Measurements from ENCODE around the gene SPATA31E1.

DNA sequence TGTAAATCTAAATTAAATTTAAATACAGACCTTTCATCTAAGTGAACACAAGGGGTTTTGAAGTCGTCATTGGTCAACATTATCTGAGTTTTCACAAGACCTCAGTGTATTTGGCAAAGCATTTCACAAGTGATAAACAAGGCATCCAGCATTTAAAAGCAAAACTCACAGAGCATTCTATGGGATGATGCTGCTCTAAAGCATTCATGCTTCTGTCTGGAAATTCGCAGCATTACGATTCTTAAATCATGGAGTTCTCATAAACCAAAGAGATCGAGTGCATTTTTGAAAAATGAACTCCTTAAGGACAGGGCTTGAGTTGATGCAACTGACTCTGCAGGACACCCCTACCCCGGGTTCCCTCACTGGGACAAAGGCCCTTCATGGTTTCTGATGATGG is 46.1 kb upstream of the SPATA31E1 start:
- no peak for TF ChIP-seq RORB (CRISPR knock-in tag; IDR thresholded peaks at IDR 0.05)
- TF ChIP-seq, protein P1, sequence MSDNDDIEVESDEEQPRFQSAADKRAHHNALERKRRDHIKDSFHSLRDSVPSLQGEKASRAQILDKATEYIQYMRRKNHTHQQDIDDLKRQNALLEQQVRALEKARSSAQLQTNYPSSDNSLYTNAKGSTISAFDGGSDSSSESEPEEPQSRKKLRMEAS (CRISPR knock-in tag; IDR thresholded peaks at IDR 0.05), result no peak
- TF ChIP-seq, protein P2, sequence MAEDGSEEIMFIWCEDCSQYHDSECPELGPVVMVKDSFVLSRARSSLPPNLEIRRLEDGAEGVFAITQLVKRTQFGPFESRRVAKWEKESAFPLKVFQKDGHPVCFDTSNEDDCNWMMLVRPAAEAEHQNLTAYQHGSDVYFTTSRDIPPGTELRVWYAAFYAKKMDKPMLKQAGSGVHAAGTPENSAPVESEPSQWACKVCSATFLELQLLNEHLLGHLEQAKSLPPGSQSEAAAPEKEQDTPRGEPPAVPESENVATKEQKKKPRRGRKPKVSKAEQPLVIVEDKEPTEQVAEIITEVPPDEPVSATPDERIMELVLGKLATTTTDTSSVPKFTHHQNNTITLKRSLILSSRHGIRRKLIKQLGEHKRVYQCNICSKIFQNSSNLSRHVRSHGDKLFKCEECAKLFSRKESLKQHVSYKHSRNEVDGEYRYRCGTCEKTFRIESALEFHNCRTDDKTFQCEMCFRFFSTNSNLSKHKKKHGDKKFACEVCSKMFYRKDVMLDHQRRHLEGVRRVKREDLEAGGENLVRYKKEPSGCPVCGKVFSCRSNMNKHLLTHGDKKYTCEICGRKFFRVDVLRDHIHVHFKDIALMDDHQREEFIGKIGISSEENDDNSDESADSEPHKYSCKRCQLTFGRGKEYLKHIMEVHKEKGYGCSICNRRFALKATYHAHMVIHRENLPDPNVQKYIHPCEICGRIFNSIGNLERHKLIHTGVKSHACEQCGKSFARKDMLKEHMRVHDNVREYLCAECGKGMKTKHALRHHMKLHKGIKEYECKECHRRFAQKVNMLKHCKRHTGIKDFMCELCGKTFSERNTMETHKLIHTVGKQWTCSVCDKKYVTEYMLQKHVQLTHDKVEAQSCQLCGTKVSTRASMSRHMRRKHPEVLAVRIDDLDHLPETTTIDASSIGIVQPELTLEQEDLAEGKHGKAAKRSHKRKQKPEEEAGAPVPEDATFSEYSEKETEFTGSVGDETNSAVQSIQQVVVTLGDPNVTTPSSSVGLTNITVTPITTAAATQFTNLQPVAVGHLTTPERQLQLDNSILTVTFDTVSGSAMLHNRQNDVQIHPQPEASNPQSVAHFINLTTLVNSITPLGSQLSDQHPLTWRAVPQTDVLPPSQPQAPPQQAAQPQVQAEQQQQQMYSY (CRISPR knock-in tag; IDR thresholded peaks at IDR 0.05), result no peak
- no peak for TF ChIP-seq CREB1 (CRISPR knock-in tag; IDR thresholded peaks at IDR 0.05)
- TF ChIP-seq, protein P3, sequence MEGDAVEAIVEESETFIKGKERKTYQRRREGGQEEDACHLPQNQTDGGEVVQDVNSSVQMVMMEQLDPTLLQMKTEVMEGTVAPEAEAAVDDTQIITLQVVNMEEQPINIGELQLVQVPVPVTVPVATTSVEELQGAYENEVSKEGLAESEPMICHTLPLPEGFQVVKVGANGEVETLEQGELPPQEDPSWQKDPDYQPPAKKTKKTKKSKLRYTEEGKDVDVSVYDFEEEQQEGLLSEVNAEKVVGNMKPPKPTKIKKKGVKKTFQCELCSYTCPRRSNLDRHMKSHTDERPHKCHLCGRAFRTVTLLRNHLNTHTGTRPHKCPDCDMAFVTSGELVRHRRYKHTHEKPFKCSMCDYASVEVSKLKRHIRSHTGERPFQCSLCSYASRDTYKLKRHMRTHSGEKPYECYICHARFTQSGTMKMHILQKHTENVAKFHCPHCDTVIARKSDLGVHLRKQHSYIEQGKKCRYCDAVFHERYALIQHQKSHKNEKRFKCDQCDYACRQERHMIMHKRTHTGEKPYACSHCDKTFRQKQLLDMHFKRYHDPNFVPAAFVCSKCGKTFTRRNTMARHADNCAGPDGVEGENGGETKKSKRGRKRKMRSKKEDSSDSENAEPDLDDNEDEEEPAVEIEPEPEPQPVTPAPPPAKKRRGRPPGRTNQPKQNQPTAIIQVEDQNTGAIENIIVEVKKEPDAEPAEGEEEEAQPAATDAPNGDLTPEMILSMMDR (IDR thresholded peaks at IDR 0.05), result no peak
- no peak for TF ChIP-seq MXD4 (CRISPR knock-in tag; IDR thresholded peaks at IDR 0.05; ENCODE audit: borderline replicate concordance)
- TF ChIP-seq KAT7 (CRISPR knock-in tag; IDR thresholded peaks at IDR 0.05; ENCODE audit: borderline replicate concordance), result no peak
- TF ChIP-seq CREM (CRISPR knock-in tag; IDR thresholded peaks at IDR 0.05), result no peak
- no peak for TF ChIP-seq ZNF138 (CRISPR knock-in tag; conservative IDR thresholded peaks at IDR 0.05)
- no peak for TF ChIP-seq NR3C1 (CRISPR knock-in tag; conservative IDR thresholded peaks at IDR 0.05; ENCODE audit: low read depth)
- TF ChIP-seq, protein P4, sequence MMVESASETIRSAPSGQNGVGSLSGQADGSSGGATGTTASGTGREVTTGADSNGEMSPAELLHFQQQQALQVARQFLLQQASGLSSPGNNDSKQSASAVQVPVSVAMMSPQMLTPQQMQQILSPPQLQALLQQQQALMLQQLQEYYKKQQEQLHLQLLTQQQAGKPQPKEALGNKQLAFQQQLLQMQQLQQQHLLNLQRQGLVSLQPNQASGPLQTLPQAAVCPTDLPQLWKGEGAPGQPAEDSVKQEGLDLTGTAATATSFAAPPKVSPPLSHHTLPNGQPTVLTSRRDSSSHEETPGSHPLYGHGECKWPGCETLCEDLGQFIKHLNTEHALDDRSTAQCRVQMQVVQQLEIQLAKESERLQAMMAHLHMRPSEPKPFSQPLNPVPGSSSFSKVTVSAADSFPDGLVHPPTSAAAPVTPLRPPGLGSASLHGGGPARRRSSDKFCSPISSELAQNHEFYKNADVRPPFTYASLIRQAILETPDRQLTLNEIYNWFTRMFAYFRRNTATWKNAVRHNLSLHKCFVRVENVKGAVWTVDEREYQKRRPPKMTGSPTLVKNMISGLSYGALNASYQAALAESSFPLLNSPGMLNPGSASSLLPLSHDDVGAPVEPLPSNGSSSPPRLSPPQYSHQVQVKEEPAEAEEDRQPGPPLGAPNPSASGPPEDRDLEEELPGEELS (CRISPR knock-in tag; IDR thresholded peaks at IDR 0.05), result no peak

Measured in WTC11 (cell line).